ENCODE measurements around the gene HIRIP3.

DNA sequence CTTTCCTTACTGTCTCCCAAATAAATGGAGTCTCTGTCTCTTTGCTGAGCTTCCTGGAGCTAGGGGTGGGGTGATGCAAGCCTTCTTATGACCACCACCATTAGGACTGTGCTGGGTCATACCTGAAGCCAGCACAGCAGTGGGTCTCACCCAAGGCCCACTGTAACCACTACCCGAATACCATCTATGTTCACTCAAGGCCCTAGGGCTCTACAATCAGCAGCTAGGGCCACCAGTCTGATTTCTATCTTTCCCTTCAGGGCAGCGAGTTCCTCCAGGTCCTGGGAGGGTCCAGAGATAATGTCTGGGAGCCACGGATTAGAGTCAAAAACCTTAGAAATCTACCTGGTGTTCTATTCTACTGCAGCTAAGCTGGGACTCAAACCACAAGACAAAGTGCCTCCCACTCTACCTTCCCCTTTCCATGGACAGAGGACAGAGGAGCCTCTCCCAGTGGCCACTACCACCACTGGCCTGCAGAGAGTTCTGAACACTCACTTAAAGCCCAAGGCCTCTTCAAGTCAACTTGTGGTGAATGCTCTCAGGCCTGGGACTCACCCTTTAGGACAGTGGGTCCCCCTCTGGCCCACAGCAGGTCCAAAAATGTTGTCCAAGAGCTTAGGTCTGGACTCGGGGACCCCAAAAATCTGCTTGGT is 44.5 kb downstream of the HIRIP3 start:
- TF ChIP-seq POLR2AphosphoS5 (IDR thresholded peaks at IDR 0.05; ENCODE audit: borderline replicate concordance, low read depth, low read length) (no peak), EZH2 (IDR thresholded peaks at IDR 0.05) (no peak), FOXP2 (optimal IDR thresholded peaks at IDR 0.05; ENCODE audit: control extremely low read depth, extremely low read length, insufficient read depth) (no peak)
